UCSD-AML1 (cell line): Measurements from ENCODE around the gene BRMS1.
A peak's percentile ranks its signal among the peaks of the same experiment; 100 is the strongest.

Experiments
- DNase-seq: peaks from one replicate; lab custom pipeline; 2025; ENCODE audit not compliant: unreplicated experiment; lab: John Stamatoyannopoulos, UW

Gene BRMS1

GRCh38 chr11:66338276-66339161 lies 6.4 kb downstream of the BRMS1 start:
- no peak for DNase-seq

DNA sequence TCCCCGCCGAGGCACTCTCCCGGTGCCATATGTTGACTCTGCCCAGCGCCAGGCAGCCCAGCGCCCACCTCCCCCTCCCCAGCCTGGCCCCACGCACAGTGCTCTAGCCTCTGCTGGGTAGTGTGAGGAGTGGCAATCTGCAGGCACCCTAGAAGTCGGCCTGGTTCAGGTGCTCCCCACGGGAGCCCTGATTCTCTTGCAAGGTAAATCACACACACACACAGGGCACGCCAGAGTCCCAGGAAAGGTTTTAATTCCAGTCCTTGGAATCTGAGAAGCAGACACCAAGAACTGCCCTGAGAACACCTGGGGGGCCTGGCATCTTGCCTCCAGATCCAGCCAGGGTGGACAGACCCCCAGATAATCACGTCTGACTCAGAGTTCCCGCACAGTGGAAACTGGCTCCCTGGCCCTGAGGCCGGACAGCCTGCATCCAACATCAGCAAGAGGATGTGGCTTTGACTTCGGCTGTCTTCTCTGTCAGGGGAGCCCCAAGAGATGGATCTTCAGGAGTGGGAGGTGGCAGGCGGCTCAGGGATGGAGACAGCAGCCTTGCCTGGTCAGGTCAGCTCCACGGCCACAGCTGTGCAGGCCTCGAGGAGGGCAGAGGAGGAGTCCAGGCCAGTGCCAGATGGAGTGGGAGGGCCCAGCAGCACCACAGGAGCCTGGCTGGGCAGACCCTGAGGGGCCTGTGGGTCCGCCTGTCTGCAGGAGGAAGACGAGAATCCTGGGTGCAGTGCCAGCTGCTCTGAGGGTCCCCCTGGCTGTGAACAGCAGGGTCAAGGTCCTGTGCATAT lies 7.6 kb downstream of the BRMS1 start:
- DNase-seq = no peak

DNA sequence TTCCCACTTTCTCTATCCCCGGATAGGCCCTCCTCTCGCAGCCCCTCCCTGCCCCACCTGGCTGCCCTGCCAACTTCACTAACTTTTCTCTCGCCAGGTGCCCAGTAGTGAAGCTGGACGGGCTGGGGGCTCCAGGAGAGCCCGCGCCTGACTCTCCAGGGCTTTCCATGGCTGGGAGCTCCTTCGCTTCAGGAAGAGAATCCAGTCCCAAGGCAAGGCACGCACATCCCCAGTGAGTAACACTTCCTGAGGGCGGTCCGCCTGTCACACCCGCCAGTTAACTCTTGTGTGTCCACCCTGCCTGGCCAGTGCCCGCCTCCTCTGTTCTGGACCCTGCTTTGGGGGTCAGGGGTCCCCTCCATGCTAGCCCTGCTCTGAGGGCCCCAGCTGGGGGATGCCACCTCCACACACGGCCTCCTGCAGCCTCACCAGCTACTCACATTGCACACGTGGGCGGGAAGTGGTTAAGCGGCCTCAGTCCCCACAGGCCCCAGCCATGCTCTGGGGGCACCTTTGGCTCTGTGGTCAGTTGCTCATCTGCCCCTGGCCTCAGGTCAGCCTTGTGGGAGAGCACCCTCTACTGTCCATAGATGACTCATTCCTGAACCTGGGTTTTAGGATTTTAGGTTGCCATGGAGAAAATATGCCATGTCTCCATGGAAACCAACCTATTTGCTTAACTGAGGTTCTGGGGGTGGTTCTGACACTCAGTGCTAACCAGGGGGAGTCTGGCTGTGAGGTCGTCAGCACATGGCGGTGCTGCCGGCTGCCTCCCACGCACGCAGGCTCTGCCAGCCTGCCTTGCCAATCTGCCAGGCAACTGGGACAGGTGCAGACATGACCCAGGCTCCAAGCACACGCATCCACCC lies 8.4 kb downstream of the BRMS1 start, which contains the start of gene RIN1:
TSS of gene RIN1 (minus strand) at position 201 of the 869 bp plus-strand sequence. CDS start at position 169, 32 bp downstream.
- peak; percentile 60 for DNase-seq

DNA sequence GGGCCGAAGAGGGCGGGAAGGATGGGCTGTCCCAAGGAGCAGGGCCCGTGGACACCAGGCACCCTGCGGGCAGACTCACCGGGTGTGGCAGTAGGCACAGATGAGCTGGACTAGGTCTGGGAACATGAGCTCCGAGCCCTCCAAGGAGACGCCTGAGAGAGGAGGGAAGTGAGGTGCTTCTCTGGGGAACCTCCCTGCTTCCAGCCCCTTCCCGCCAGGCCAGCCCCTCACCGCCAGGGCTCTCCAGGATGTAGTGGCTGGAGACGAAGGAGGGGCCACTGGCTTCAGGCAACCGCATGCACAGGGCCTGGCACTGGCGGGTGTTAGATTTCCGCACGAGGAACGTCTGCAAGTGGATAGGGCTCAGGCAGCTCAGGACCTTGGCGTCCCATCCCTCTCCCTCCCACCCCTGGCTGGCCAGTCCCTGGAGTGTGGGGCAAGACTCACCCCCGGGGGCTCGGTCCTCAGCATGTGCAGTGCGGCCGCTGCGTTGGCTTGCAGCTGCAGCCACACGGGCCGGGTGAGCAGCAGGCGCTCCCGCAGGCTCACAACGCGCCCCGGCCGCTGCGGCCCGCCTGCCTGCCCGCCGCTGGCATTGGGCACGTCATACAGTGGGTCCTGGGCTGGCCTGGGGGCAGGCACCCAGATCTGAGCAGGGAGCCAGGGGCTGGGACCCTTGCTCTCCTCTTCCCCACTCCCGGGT lies 9.2 kb downstream of the BRMS1 start:
- peak; percentile 60 for DNase-seq

DNA sequence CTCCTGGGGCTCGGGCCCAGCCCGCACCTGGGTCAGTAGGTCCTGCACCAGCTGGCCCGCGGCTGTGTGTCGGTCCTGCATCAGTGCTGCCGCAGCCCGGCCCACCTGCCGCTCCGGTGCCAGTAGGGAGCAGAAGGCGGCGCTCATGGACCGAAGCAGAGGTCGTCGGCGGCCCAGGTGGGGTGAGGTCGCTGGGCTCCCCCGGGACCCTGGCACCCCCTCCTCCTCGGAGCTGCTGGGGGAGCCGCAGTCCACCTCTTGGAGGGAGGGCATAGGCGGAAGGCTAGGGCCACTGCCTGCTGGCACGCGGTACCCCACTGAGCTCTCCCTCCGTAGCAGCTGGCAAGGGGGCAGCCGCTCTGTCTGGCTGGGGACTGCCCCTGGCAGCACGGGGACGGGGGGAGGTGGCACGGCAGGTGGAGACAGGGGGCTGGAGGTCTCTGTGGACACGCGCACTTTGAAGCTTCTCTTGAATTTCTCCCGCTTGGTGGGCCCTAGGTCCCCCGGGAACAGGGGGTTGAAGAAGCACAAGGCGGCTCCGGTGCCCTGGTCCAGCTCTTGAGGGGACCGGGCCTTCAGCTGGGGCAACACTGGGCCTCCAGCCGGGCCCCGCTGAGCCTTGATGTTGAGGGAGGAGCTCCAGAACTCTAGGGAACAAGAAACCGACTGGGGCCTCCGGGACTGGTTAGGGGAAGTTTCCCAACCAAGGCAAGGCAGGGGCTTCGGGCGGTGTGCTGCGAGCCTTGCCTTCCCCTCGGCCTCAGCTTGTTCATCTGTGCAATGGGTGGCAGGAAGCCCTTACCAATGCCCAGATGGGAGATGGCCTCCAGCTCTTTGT lies 10.1 kb downstream of the BRMS1 start:
- DNase-seq = no peak

- DNase-seq = no peak
These were observed 10.9 kb downstream of the BRMS1 start for GRCh38 chr11:66333896-66334604.

- no peak for DNase-seq
These were observed 11.6 kb downstream of the BRMS1 start for GRCh38 chr11:66333220-66333877.

DNA sequence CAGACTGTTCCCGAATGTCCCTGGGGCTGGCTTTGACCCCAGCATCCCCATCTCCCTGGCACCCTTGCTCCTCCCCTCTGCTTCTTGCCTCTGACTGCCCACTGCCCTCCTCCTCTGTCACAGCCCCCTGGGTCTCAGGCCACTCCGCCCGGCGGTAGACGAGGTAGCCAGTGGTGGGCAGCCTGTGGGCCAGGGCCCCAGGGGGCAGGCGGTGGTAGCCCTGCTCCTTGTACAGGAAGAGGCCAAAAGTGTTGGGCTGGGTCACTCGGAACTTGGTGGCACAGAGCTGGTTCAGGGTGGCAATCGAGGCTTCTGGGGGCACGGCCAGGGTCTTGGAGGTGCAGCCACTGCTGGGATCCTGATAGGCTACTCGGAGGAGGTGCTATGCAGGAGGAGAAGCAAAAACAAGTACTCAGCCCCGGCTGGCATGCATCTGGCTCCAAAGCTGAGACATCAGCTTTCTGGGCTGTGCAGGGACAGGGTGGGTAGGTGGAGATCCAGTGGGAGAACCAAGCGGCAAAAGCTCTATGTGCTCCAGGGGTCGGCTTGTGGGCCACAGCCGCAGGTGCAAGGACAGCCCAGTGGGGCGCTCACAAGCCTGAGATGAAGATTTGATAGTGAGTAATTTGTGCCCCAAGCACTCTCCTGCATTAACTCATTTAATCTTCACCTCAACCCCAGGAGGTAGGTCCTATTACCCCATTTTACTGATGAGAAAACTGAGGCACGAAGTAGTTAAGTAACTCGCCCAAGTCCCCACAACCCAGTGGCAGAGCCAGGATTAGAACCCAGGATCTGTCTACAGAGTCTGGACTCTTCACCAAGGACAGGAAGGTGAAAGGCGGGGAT lies 12.3 kb downstream of the BRMS1 start:
- DNase-seq = no peak

GRCh38 chr11:66331542-66332370 lies 13.1 kb downstream of the BRMS1 start:
- DNase-seq = no peak

DNA sequence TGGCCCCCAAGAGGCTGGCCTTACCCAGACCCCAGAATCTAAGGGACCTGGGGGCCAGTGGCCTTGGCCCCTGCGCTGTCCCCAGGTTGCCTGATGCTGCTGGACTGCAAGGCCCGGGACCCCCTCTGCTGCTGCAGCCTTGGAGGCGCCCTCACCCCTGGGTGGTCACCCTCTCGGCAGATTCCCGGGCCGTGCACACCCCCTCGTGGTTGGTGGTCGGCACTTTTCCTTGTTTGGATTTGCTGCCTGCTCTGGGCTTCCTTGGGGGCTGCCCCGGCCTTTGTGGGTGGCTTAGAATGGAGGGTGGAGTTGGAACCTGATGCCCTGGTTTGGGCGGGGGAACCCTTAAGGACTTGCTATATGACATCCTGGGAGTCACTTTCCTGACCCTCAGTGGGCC lies 14.0 kb downstream of the BRMS1 start:
- no peak for DNase-seq

- DNase-seq = no peak
These were observed 15.7 kb downstream of the BRMS1 start for GRCh38 chr11:66329165-66329673.

DNA sequence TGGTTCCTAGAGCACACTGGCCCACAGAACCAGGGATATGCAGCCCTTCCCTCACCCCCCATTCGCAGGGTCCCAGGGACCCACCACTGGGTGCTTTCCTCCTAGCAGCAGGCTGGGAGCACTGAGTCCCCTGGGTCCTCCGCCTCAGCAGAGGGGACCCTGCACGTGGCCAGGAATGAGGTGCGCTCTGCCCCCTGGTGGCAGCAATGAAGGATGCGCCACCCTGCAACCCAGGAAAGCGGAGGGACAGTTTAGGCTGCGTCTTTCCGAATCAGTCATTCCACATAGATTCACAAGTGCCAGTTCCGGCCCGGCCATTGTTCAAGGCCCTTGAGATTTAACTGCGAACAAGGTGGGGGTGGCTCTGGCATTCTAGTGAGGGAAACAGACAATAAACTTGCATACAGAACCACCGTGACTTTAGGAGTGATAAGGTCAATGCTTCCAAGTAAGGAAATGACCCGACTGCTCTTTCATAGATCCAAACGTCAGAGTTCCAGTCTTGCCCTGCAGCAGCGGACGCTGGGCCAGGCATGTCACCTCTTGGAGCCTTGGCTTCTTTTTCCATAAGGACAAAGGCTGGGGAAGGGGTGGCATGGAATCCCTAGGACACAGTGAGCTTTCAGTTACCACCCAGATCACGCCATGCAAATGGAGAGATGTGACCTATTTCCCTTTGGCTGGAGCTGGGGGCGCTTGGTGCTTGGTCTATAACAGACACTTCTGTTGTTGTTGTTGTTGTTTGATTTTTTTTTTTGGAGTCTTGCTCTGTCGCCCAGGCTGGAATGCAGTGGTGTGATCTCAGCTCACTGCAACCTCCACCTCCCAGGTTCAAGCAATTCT lies 16.4 kb downstream of the BRMS1 start:
- peak; percentile 84 for DNase-seq

DNA sequence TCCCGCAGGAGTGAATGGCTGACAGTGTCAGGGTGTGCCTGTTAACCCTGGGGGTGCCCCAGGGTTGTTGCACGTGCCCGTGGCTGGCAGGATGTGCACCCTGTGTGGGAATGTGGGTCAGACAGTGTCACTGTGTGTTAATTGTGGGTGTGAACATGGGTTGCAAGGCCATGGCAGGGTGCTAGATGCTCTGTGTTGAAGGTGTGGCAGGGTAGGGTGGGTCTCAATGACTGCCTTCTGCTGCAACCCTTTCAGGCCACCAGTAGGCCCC lies 16.9 kb downstream of the BRMS1 start:
- no peak for DNase-seq

GRCh38 chr11:66327171-66328030 lies 17.5 kb downstream of the BRMS1 start:
- DNase-seq = no peak
